AG04449 (cell line): ENCODE measurements around the gene EDAR.

ENCODE experiments used
- CTCF ChIA-PET: fragments of 350-600 bp; formaldehyde crosslinking; extraction: SDS; loops from one replicate; lab custom pipeline; 2021; ENCODE audit warnings: antibody characterized with exemption; lab: Yijun Ruan, JAX
- POLR2A ChIA-PET: fragments of 400-600, 350-600 bp; formaldehyde crosslinking; extraction: SDS; loops from one replicate; lab custom pipeline; 2020; ENCODE audit warnings: antibody characterized with exemption, inconsistent platforms; lab: Yijun Ruan, JAX
- DNase-seq: peaks from one replicate; pipeline ENCODE4 v3.0.0-alpha.2; 2010; ENCODE audit warnings: low read depth, low spot score
- H3K4me3 ChIP-seq: 2 replicates; pipeline ENCODE4 v1.5.1; 2011; ENCODE audit warnings: low read depth, mild to moderate bottlenecking, control low read depth, low read length
- TF ChIP-seq, protein P1 (sequence below): IDR thresholded peaks from one replicate; pipeline ENCODE4 v1.5.1; 2011; ENCODE audit warnings: mild to moderate bottlenecking, moderate library complexity, low read length, control low read depth, inconsistent platforms; ENCODE audit not compliant: insufficient read depth; ENCODE audit errors: missing control alignments

Gene EDAR

DNA sequence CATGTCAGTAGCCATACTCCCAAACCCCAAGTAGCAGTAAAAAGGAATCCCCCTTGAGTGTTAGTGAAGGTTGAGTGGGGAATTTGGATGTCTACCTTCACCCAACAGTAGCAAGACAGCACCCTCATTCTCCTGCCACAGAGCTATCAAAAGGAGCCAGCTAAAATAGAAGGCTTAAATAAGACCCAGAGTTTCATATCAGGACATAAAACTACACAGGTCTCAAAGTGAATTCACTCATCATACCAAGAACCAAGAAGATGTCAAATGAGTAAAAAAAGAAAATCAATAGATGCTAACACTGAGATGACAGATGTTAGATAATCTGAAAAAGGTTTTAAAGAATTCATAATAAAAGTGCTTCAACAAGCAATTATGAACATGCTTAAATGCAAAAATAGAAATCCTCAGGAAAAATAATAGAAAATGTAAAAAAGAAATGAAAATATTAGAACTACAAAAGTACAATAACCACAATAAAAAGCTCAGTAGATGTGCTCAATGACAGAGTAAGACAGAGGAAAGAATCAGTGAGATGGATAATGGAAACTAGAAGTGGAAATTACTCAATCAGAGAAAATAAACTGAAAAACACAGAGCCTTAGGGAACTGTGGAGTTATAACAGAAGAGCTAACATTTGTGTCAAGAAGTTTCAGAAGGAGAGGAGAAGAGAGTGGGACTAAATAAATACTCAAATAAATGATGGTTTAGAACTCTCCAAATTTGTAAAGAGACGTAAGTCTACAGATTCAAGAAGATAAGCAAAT, 90.5 kb downstream of the EDAR start:
- POLR2A ChIA-PET, result no interaction called here
- CTCF ChIA-PET, result no interaction called here
- TF ChIP-seq, protein P1, sequence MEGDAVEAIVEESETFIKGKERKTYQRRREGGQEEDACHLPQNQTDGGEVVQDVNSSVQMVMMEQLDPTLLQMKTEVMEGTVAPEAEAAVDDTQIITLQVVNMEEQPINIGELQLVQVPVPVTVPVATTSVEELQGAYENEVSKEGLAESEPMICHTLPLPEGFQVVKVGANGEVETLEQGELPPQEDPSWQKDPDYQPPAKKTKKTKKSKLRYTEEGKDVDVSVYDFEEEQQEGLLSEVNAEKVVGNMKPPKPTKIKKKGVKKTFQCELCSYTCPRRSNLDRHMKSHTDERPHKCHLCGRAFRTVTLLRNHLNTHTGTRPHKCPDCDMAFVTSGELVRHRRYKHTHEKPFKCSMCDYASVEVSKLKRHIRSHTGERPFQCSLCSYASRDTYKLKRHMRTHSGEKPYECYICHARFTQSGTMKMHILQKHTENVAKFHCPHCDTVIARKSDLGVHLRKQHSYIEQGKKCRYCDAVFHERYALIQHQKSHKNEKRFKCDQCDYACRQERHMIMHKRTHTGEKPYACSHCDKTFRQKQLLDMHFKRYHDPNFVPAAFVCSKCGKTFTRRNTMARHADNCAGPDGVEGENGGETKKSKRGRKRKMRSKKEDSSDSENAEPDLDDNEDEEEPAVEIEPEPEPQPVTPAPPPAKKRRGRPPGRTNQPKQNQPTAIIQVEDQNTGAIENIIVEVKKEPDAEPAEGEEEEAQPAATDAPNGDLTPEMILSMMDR, result no peak
- DNase-seq, result no peak
- no peak overlapping the region for H3K4me3 ChIP-seq

GRCh38 chr2:108896741-108897140, 92.3 kb downstream of the EDAR start:
- ChIA-PET POLR2A (no interaction called here), CTCF (interaction anchor here (0.8 to 1.3 kb wide), 2 partner anchors 28 to 31 kb away, joined by 3 to 4 read pairs; no protein-coding TSS in a partner anchor)
- TF ChIP-seq, protein P1, result no peak
- DNase-seq, result no peak
- no peak overlapping the region for H3K4me3 ChIP-seq

DNA sequence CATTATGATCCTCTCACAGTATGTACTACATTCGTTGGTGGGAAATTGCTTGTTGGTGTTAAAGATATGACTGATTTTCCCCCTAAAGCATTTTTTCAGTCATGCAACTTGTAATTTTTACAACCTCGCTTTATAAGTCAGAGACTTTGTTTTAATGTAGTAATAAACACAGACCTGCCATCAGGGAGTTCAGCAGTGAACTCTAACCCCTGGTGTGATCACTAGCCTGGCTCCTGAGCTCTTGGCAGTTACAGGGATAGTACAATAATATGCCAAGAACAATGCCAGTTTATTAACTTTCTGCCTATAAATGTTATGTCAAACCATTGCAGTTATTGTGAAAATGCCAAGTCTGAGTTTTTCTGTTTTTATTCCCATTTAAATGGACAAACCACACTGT, 93.8 kb downstream of the EDAR start:
- H3K4me3 ChIP-seq, result no peak overlapping the region
- POLR2A ChIA-PET, result no interaction called here
- CTCF ChIA-PET, result no interaction called here
- TF ChIP-seq, protein P1, result no peak
- DNase-seq, result no peak

- ChIA-PET CTCF (no interaction called here), POLR2A (no interaction called here)
- TF ChIP-seq, protein P1, result no peak
- DNase-seq, result no peak
- no peak overlapping the region for H3K4me3 ChIP-seq
Observed at GRCh38 chr2:108894766-108895165, 94.3 kb downstream of the EDAR start.

DNA sequence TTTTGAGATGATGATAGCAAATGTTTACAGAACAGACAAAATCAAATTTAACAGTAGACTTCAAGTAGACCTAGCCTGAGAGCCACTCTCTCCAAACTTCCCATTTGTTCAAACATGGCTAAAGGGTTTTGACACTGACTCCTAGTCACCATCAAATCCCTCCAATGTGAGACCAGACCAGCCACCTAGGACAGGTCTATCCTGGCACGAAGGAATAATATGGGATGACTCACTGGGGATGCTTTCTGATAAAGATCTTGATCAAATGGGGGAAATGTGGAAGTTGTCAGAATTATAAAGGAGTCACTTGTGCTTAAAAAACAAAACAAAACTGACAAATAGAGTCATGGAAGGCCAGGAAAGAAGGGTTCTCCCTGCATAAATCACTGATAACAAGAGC, 95.7 kb downstream of the EDAR start:
- ChIA-PET POLR2A (no interaction called here), CTCF (no interaction called here)
- DNase-seq, result no peak
- no peak overlapping the region for H3K4me3 ChIP-seq
- TF ChIP-seq, protein P1, result no peak

DNA sequence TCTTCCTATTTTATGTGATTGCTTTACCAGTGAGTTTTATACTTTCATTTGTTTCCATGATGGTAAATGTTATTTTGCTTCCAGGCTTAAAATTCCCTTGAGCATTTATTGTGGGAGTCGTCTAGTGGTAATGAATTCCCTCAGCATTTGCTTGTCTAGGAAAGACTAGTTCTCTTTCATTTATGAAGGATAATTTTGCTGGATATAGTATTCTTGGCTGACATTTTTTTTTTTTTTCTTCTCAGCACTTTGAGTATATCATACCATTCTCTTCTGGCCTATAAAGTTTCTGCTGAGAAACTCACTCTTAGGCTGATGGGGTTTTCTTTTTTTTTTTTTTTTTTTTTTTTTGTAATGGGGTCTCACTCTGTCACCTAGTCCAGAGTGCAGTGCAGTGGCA, 99.1 kb downstream of the EDAR start:
- POLR2A ChIA-PET, result no interaction called here
- TF ChIP-seq, protein P1, result no peak
- no peak for DNase-seq
- CTCF ChIA-PET, result no interaction called here
- H3K4me3 ChIP-seq, result no peak overlapping the region
